ENCODE measurements around the gene MAP7D1. TPM values are rescaled to one million over a fixed set of nuclear protein-coding genes. Genes with fewer than 3 reads are reported as not detected.

Gene MAP7D1
- total RNA-seq, 2 experiments from 2014 or later = 172 to 174 TPM

GRCh38 chr1:36159614-36160387 lies 3.8 kb downstream of the MAP7D1 start:
- POLR2A ChIA-PET = interaction anchor here (0.5 to 1.9 kb wide), 4 partner anchors 10 to 117 kb away, joined by 4 to 26 read pairs (median 6); partner anchors contain the start of genes THRAP3 and TRAPPC3
- CTCF ChIA-PET = interaction anchor here (1.3 to 5.3 kb wide), 7 partner anchors 10 to 241 kb away, joined by 3 to 49 read pairs (median 8); partner anchors contain the start of genes THRAP3 and TRAPPC3

DNA sequence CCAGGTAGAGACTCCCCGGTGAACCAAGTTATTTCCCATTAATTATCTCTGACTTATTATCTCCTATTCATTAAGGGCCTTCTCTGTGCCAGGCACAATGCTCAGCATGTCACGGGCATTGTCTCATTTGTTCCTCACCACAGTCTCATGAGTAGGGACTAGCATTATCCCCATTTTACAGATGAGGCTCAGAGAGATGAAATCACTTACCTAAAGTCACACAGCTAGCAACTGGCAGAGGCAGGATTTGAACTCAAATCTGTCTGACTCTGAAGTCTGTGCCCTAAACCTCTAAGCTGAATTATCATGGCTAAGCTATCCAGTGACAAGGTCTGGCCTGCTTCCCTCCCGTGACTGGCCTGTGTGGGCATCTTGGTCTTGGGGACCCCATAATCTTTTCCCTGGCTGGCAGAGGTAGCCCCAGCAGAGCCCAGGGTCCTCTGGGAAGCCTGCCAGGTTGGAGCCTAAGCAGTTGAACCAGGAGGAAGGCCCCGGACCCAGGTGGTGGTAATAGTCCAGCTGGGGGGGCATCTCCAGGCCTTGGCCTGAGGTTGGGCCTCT lies 4.5 kb downstream of the MAP7D1 start:
- POLR2A ChIA-PET = interaction anchor here (0.6 to 1.9 kb wide), 4 partner anchors 11 to 232 kb away, joined by 3 to 26 read pairs (median 6); partner anchors contain the start of genes THRAP3 and TRAPPC3
- CTCF ChIA-PET = interaction anchor here (1.0 to 5.3 kb wide), 11 partner anchors 10 to 241 kb away, joined by 3 to 49 read pairs (median 5); partner anchors contain the start of genes STK40, THRAP3 and TRAPPC3

- POLR2A ChIA-PET = interaction anchor here (0.6 to 1.9 kb wide), 4 partner anchors 11 to 232 kb away, joined by 3 to 26 read pairs (median 6); partner anchors contain the start of genes THRAP3 and TRAPPC3
- CTCF ChIA-PET = interaction anchor here (0.9 to 5.3 kb wide), 14 partner anchors 9 to 240 kb away, joined by 3 to 49 read pairs (median 5); partner anchors contain the start of genes STK40, THRAP3 and TRAPPC3
Measured at GRCh38 chr1:36160949-36161485, 5.1 kb downstream of the MAP7D1 start.

GRCh38 chr1:36161641-36162531 lies 5.9 kb downstream of the MAP7D1 start:
- ChIA-PET POLR2A (interaction anchor here (0.6 to 1.9 kb wide), 6 partner anchors 12 to 62 kb away, joined by 3 to 26 read pairs (median 6); partner anchors contain the start of genes THRAP3 and TRAPPC3), CTCF (interaction anchor here (0.9 to 5.3 kb wide), 10 partner anchors 8 to 224 kb away, joined by 3 to 49 read pairs (median 5); partner anchors contain the start of genes STK40 and TRAPPC3)

GRCh38 chr1:36162680-36163239 lies 6.8 kb downstream of the MAP7D1 start:
- ChIA-PET POLR2A (interaction anchor here (0.6 to 1.3 kb wide), 3 partner anchors 13 to 61 kb away, joined by 3 to 7 read pairs (median 3); partner anchors contain the start of gene THRAP3), CTCF (interaction anchor here (0.9 to 5.3 kb wide), 5 partner anchors 13 to 123 kb away, joined by 3 to 49 read pairs (median 10); partner anchors contain the start of gene TRAPPC3)

- ChIA-PET CTCF (interaction anchor here (4.8 to 5.3 kb wide), 2 partner anchors 13 to 25 kb away, joined by 30 to 49 read pairs; partner anchors contain the start of gene TRAPPC3), POLR2A (interaction anchor here (0.8 to 1.3 kb wide), 2 partner anchors 14 to 60 kb away, joined by 3 to 7 read pairs; partner anchors contain the start of genes THRAP3 and TRAPPC3)
Measured at GRCh38 chr1:36163426-36163825, 7.5 kb downstream of the MAP7D1 start.

DNA sequence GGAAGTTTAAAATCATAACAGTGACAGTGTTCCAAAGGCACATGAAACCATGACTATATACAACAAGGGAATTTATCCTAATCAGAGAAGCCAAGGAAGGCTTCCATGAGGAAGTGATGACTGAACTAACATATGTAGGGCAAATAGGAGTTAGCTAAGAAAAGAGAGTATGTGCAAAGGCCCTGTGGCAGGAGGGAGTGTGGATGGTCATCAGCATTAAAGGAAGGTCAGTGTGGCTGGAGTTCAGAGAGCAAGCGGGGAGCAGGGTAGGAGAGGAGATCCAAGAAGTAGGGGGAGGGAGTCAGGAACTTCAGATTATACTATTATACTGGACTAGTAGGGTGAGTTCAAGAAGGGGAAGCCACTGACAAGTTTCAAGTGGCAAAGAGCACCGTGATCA lies 8.4 kb downstream of the MAP7D1 start:
- CTCF ChIA-PET = interaction anchor here (5.3 kb wide), 1 partner anchor 14 kb away, joined by 49 read pairs; the partner anchor contains the start of gene TRAPPC3
- POLR2A ChIA-PET = no interaction called here

- ChIA-PET CTCF (interaction anchor here (0.8 kb wide), 1 partner anchor 18 kb away, joined by 3 read pairs; no protein-coding TSS in a partner anchor), POLR2A (no interaction called here)
Measured at GRCh38 chr1:36165145-36165544, 9.2 kb downstream of the MAP7D1 start.

GRCh38 chr1:36166136-36166535 lies 10.2 kb downstream of the MAP7D1 start:
- ChIA-PET POLR2A (interaction anchor here (0.6 kb wide), 1 partner anchor 52 kb away, joined by 3 read pairs; no protein-coding TSS in a partner anchor), CTCF (no interaction called here)

GRCh38 chr1:36166938-36167905 lies 11.3 kb downstream of the MAP7D1 start:
- CTCF ChIA-PET = interaction anchor here (2.1 kb wide), 1 partner anchor 18 kb away, joined by 6 read pairs; the partner anchor contains the start of gene TRAPPC3

GRCh38 chr1:36168514-36168913 lies 12.6 kb downstream of the MAP7D1 start:
- POLR2A ChIA-PET = no interaction called here
- CTCF ChIA-PET = interaction anchor here (2.1 kb wide), 1 partner anchor 19 kb away, joined by 6 read pairs; the partner anchor contains the start of gene TRAPPC3

More at GRCh38 chr1:36166938-36167905, 11.3 kb downstream of the MAP7D1 start:
- POLR2A ChIA-PET = no interaction called here

GRCh38 chr1:36170643-36171412 lies 14.9 kb downstream of the MAP7D1 start:
- ChIA-PET POLR2A (interaction anchor here (0.8 to 1.4 kb wide), 2 partner anchors 15 to 21 kb away, joined by 4 to 5 read pairs; partner anchors contain the start of gene MAP7D1), CTCF (interaction anchor here (1.2 to 2.1 kb wide), 3 partner anchors 10 to 21 kb away, joined by 5 to 8 read pairs (median 7); partner anchors contain the start of gene TRAPPC3)

DNA sequence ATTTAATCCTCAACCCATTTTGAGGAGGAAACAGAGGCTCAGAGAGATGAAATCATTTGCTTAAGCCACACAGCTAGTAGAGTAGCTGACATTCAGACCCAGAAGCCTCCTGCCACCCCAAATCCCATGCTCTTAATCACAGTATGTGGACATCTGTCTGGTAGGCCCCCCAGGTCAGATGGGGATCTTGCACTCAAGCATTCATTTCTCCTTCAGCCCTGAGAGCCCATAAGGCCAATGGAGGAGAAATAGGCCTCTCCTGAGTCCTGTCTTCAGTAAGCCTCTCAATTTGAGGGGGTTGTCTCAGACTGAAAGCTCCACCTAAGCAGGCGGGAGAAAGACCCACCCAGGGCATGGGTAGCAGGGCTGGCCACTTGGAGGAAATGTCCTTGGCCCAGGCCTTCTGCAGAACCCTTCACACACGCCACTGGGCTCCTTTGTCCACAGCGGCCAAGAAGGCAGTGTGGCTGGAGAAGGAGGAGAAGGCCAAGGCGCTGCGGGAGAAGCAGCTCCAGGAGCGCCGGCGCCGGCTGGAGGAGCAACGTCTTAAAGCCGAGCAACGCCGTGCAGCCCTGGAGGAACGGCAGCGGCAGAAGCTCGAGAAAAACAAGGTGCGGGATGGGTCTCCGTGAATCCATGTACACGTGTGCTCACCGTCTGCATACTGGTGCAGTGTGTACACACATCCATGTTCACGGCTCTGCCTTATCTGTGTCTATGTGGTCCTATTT lies 16.2 kb downstream of the MAP7D1 start:
- POLR2A ChIA-PET = no interaction called here

GRCh38 chr1:36172983-36173382 lies 17.0 kb downstream of the MAP7D1 start:
- CTCF ChIA-PET = interaction anchor here (1.2 to 1.9 kb wide), 4 partner anchors 12 to 38 kb away, joined by 3 to 5 read pairs (median 4); no protein-coding TSS in a partner anchor
- POLR2A ChIA-PET = no interaction called here

More for the DNA sequence above, 16.2 kb downstream of the MAP7D1 start:
- CTCF ChIA-PET = interaction anchor here (1.2 to 1.5 kb wide), 3 partner anchors 12 to 37 kb away, joined by 3 to 5 read pairs (median 4); no protein-coding TSS in a partner anchor

GRCh38 chr1:36174713-36175112 lies 18.8 kb downstream of the MAP7D1 start:
- ChIA-PET CTCF (interaction anchor here (0.9 to 1.9 kb wide), 2 partner anchors 13 to 25 kb away, joined by 3 to 5 read pairs; partner anchors contain the start of gene TRAPPC3), POLR2A (interaction anchor here (0.9 kb wide), 1 partner anchor 8 kb away, joined by 6 read pairs; no protein-coding TSS in a partner anchor)
